Pancreas (tissue), 10 donors: ENCODE data around the gene ZIC1. TPM values are rescaled to one million over a fixed set of nuclear protein-coding genes. Genes with fewer than 3 reads are reported as not detected.

Source experiments
- ATAC-seq, 4 donors: fragments of 200-7000 bp; cut with Tn5 transposase; one replicate each; pipeline versions ENCODE4 v1.8.0 to v1.9.1; 2020; ENCODE audit warnings: mild to moderate bottlenecking in 4 of 4, moderate library complexity in 4 of 4
- DNase-seq, 6 donors: peaks; one replicate each; pipeline ENCODE4 v3.0.0-alpha.2; 2020
- FAIRE-seq: peaks from 2 replicates; lab custom pipeline; 2012; peaks lifted over from hg19 to GRCh38; lab: Jason Lieb, UNC
- H3K27ac ChIP-seq, 4 donors: fragments of 200-600 bp; sonication (generic); 1 replicate in 3 of 4; 2 replicates in 1 of 4; pipeline versions ENCODE4 v1.5.0 to v1.8.0; 2020
- H3K27me3 ChIP-seq, 4 donors: fragments of 200-600 bp; one replicate each; pipeline ENCODE4 v1.8.0; 2021
- H3K36me3 ChIP-seq, 3 donors: fragments of 200-600 bp; sonication (generic) in 1 of 3; one replicate each; pipeline versions ENCODE4 v1.5.0 to v1.8.0; 2020 to 2021
- H3K4me1 ChIP-seq, 3 donors: fragments of 200-600 bp; one replicate each; pipeline ENCODE4 v1.8.0; 2021
- H3K4me3 ChIP-seq, 4 donors: fragments of 200-600 bp; sonication (generic) in 2 of 4; one replicate each; pipeline versions ENCODE4 v1.5.0 to v1.8.0; 2020 to 2021
- H3K9me3 ChIP-seq, 4 donors: fragments of 200-600 bp; one replicate each; pipeline ENCODE4 v1.8.0; 2021
- WGBS, 2 donors: extraction: QIAGEN DNeasy Blood & Tissue Kit; methylation state at CpG; one replicate each; pipeline ENCODE4 v1.1.7; 2013; 5-methylcytosine and 5-hydroxymethylcytosine counted together
- intact Hi-C, 3 donors: fragments of 100-400 bp; cut with DNase I; formaldehyde crosslinking; loops; one replicate each; pipeline versions ENCODE4 v1.11.1 to v1.14.2; 2022
- polyA plus RNA-seq, 2 donors: library from polyadenylated mRNA; stranded (reverse); fragments of 200-250 nt; gene quantifications; one replicate each; pipeline ENCODE4 v1.2.3, GENCODE V29; 2013
- total RNA-seq, 6 donors: library from RNA; stranded (reverse); fragmentation: NEBNext Ultra II Directional in 4 of 6; extraction: Animal tissue kit (Norgen Biotek cat#: 25700) in 4 of 6; gene quantifications; one replicate each; pipeline versions ENCODE4 v1.2.1 to v1.2.4, GENCODE V29; 2021 to 2023
- TF ChIP-seq, protein P1 (sequence below), 4 donors: fragments of 200-600 bp; sonication (generic) in 3 of 4; IDR thresholded peaks; one replicate each; pipeline versions ENCODE4 v1.5.0 to v1.8.0; 2021; ENCODE audit warnings: antibody characterized with exemption in 4 of 4
- donor health status: healthy with polysubstance abuse.
- donor health status: DM: no; HTN: no; CAD: no; lungs with moderate emphysema.
- donor health status: DM: no; HTN: no; CAD: no.
- donor health status: control.
- donor health status: control.
- donor health status: Bipolar disorder and iron deficiency.
- donor health status: DM: yes; HTN: yes; CAD: no.
- donor health status: DM: no; HTN: no; CAD: no.
- donor health status: DM: no; HTN: no; CAD: no.
- donor health status: DM: yes; HTN: yes; CAD: no.

Gene ZIC1
- total and polyA plus RNA-seq, 8 donors = not detected

DNA sequence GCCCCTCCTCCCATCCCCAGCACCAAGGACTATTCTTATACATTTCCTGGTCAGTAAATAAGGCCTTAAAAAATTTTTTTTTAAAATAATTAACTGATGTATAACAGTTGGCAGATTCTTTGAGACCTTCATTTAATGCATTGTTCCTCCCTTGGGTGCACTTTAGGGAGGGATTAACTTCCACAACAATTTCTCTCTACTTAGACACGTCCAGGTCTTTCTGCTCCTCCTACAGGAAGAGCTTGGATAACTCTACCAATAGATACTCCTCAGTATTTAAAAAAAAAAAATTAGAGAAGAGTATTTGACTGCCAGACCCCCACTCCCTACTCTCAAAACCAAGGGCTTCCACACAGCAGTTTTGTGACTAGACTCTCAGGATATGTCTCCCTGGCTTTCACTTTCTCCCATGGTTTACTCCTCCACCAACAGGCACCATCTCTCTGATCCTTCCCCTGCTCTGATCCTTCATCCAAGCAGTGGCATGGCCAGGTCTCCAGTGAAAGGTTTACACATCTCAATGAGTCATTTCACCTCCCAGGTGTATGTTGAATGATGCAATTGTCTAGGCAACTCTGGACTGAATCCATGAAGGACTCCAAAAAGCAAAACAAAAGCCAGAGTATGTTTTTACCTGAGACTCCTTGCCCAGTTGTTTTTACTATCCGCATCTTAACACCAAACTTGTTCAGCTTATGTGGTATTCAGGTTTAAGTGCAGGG lies 10.2 kb upstream of the ZIC1 start:
- WGBS, 2 donors = 50 to 52% methylated on average over 2 of the region's 2 CpGs
- Histone ChIP-seq H3K27me3 (peaks cover 3 to 49% (median 16%) of the 10 kb centered on the region in 4 donors), H3K27ac (no peak overlapping the region), H3K4me3 (no peak overlapping the region), H3K36me3 (no peaks in the 10 kb centered on the region), H3K4me1 (peaks cover 0 to 2% (median 0%) of the 10 kb centered on the region in 3 donors), H3K9me3 (no peaks in the 10 kb centered on the region)
- TF ChIP-seq, protein P1, sequence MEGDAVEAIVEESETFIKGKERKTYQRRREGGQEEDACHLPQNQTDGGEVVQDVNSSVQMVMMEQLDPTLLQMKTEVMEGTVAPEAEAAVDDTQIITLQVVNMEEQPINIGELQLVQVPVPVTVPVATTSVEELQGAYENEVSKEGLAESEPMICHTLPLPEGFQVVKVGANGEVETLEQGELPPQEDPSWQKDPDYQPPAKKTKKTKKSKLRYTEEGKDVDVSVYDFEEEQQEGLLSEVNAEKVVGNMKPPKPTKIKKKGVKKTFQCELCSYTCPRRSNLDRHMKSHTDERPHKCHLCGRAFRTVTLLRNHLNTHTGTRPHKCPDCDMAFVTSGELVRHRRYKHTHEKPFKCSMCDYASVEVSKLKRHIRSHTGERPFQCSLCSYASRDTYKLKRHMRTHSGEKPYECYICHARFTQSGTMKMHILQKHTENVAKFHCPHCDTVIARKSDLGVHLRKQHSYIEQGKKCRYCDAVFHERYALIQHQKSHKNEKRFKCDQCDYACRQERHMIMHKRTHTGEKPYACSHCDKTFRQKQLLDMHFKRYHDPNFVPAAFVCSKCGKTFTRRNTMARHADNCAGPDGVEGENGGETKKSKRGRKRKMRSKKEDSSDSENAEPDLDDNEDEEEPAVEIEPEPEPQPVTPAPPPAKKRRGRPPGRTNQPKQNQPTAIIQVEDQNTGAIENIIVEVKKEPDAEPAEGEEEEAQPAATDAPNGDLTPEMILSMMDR (IDR thresholded peaks at IDR 0.05) = no peak
- no peak for ATAC-seq
- DNase-seq = no peak
- intact Hi-C loops = no loop called here
- FAIRE-seq = no peak

DNA sequence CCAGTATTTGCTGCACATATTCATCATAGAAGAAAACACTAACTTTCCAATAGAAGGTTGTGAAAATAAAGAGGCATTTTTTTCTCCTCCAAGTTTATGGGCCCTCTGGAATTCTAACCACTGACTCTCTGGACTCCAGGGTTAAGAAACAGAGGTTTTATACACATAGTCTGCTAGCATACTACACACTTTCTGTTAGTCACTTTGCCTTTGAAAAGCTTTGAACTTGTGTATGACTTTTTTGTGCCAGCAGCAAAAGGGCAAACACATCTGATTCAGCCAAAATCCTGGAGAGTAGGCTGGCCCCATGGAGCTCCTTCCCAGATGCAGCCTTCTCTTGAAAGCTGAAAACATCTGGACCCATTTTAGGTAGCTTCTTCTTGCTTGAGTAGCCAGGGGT lies 9.1 kb upstream of the ZIC1 start:
- Histone ChIP-seq H3K36me3 (no peaks in the 10 kb centered on the region), H3K4me1 (peaks cover 0 to 2% (median 0%) of the 10 kb centered on the region in 3 donors), H3K27me3 (peaks cover 3 to 41% (median 16%) of the 10 kb centered on the region in 4 donors), H3K9me3 (no peaks in the 10 kb centered on the region), H3K4me3 (no peak overlapping the region), H3K27ac (no peak overlapping the region)
- intact Hi-C loops = no loop called here
- no peak for DNase-seq
- TF ChIP-seq, protein P1 (IDR thresholded peaks at IDR 0.05) = no peak
- no peak for FAIRE-seq
- ATAC-seq = no peak

DNA sequence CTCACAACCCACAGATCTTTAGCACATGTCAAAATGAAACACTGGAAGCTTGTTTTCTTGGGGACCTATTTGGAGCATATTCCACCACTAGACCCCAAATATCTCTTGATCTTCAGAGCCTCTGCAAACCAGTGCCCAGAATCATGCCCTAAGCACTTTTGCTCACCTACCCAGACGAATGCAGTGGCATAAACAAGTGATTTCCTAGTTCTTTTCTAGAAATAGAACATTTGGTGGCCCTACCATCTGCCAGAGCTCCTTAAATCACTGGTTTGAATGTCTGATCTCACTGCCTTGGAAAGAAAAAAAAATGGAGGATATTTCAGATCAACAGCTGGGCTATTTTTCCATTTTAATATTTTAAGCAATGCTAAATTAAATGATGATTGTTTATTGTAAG lies 8.2 kb upstream of the ZIC1 start:
- H3K27me3 ChIP-seq = peaks cover 0 to 42% (median 12%) of the 10 kb centered on the region in 4 donors
- H3K4me1 ChIP-seq = peaks cover 0 to under 1% (median 0%) of the 10 kb centered on the region in 3 donors
- TF ChIP-seq, protein P1 (IDR thresholded peaks at IDR 0.05) = no peak
- intact Hi-C loops = no loop called here
- ATAC-seq (no peak), FAIRE-seq (no peak), DNase-seq (no peak)
- H3K4me3 ChIP-seq = no peak overlapping the region
- 25 to 43% methylated on average over 1 of the region's 1 CpG for WGBS, 2 donors
- no peaks in the 10 kb centered on the region for H3K36me3 ChIP-seq
- H3K9me3 ChIP-seq = no peaks in the 10 kb centered on the region
- H3K27ac ChIP-seq = no peak overlapping the region

DNA sequence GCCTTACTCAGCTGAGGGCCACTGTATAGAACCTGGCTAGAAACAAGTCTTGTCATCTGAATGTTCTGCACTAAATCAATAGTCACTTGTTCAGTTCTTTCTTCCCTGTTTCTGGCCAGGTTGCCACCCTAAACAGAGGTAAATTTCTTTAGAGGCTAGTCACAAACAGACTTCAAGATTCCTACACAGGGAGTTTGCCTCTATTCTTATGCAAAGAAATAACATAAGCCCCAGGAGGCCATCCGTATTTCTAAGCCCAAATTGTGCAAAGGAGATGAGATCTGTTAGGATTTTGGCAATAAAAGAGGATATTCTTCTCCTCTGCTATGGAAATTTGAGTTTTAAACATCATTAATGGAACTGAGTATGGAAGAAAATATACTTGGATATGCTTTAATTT lies 7.7 kb upstream of the ZIC1 start:
- TF ChIP-seq, protein P1 (IDR thresholded peaks at IDR 0.05) = no peak
- FAIRE-seq (no peak), DNase-seq (no peak), ATAC-seq (no peak)
- H3K4me3 ChIP-seq = no peak overlapping the region
- H3K27me3 ChIP-seq = peaks cover 0 to 42% (median 12%) of the 10 kb centered on the region in 4 donors
- no peaks in the 10 kb centered on the region for H3K4me1 ChIP-seq
- H3K9me3 ChIP-seq = no peaks in the 10 kb centered on the region
- intact Hi-C loops = no loop called here
- no peak overlapping the region for H3K27ac ChIP-seq
- WGBS, 2 donors = 12 to 33% methylated on average over 1 of the region's 1 CpG
- no peaks in the 10 kb centered on the region for H3K36me3 ChIP-seq

DNA sequence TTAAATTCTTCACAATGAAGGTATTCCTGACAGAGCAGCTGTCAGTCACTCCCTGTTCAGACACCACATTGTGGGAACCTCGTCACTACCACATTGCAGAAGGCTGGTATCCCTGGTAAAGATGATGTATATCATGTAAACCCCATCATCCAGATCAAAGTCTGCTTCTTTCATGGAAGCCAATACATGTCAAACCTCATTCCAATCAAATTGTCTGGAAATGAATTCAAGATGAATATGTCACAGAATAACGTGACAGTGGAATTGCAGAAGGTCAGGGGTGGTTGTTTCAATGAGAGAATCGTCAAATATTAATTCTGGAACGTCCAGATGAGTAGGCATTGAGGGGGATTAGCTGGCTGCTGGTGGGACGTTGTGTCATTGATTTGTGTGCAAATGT lies 7.0 kb upstream of the ZIC1 start:
- Histone ChIP-seq H3K4me1 (no peaks in the 10 kb centered on the region), H3K27me3 (peaks cover 0 to 41% (median 12%) of the 10 kb centered on the region in 4 donors), H3K9me3 (no peaks in the 10 kb centered on the region), H3K27ac (no peak overlapping the region), H3K36me3 (no peaks in the 10 kb centered on the region), H3K4me3 (no peak overlapping the region)
- WGBS, 2 donors = 7 to 15% methylated on average over 5 of the region's 5 CpGs
- FAIRE-seq (no peak), DNase-seq (no peak), ATAC-seq (no peak)
- TF ChIP-seq, protein P1 (IDR thresholded peaks at IDR 0.05) = no peak
- intact Hi-C loops = no loop called here
